H9 (cell line): ENCODE measurements around the gene BPIFB6. TPM values are rescaled to one million over a fixed set of nuclear protein-coding genes. Genes with fewer than 3 reads are reported as not detected.

Experiments used
- DNase-seq: peaks from one replicate; pipeline ENCODE4 v3.0.0-alpha.2; 2017
- H2AFZ ChIP-seq: one replicate; pipeline ENCODE4 v1.6.1; 2013; ENCODE audit warnings: mild to moderate bottlenecking, low read length, control low read depth, moderate library complexity
- H2AK5ac ChIP-seq: 2 replicates; pipeline ENCODE4 v1.6.1; 2013; ENCODE audit warnings: low read length, control low read depth, mixed read lengths; ENCODE audit not compliant: insufficient read length
- H2BK120ac ChIP-seq: one replicate; pipeline ENCODE4 v1.6.1; 2013; ENCODE audit warnings: low read depth, mild to moderate bottlenecking, low read length, control low read depth, inconsistent platforms; ENCODE audit not compliant: poor library complexity, severe bottlenecking
- H2BK12ac ChIP-seq: 2 replicates; pipeline ENCODE4 v1.6.1; 2013; ENCODE audit warnings: low read length, control low read depth, mixed read lengths, low read depth; ENCODE audit not compliant: insufficient read length
- H2BK15ac ChIP-seq: 2 replicates; pipeline ENCODE4 v1.6.1; 2013; ENCODE audit warnings: low read depth, low read length, control low read depth
- H2BK20ac ChIP-seq: one replicate; pipeline ENCODE4 v1.6.1; 2013; ENCODE audit warnings: low read depth, mild to moderate bottlenecking, low read length, control low read depth, inconsistent platforms; ENCODE audit not compliant: poor library complexity, severe bottlenecking
- H2BK5ac ChIP-seq: 2 replicates; pipeline ENCODE4 v1.6.1; 2013; ENCODE audit warnings: low read length, control low read depth, mixed read lengths; ENCODE audit not compliant: insufficient read length
- H3K14ac ChIP-seq: 2 replicates; pipeline ENCODE4 v1.6.1; 2013; ENCODE audit warnings: low read length, control low read depth; ENCODE audit not compliant: insufficient read depth
- H3K18ac ChIP-seq: 2 replicates; pipeline ENCODE4 v1.6.1; 2013; ENCODE audit warnings: low read depth, mild to moderate bottlenecking, mixed read lengths, low read length, control low read depth; ENCODE audit not compliant: insufficient read length
- H3K23ac ChIP-seq: 2 replicates; pipeline ENCODE4 v1.6.1; 2013; ENCODE audit warnings: low read length, control low read depth, mixed read lengths, low read depth; ENCODE audit not compliant: insufficient read length
- H3K23me2 ChIP-seq: 2 replicates; pipeline ENCODE4 v1.6.1; 2013; ENCODE audit warnings: low read depth, mild to moderate bottlenecking, mixed read lengths, low read length, control low read depth; ENCODE audit not compliant: insufficient read length, poor library complexity, severe bottlenecking
- H3K27ac ChIP-seq: 2 replicates; pipeline ENCODE4 v1.5.1; 2013; ENCODE audit warnings: low read length, control low read depth, mixed read lengths, low read depth; ENCODE audit not compliant: insufficient read length
- H3K27me3 ChIP-seq: 2 replicates; pipeline ENCODE4 v1.6.1; 2013; ENCODE audit warnings: low read length, control low read depth, inconsistent platforms; ENCODE audit not compliant: insufficient read depth
- H3K4ac ChIP-seq: 2 replicates; pipeline ENCODE4 v1.6.1; 2013; ENCODE audit warnings: low read depth, mild to moderate bottlenecking, control low read depth, inconsistent platforms, low read length, moderate library complexity
- H3K4me1 ChIP-seq: 2 replicates; pipeline ENCODE4 v1.6.1; 2013; ENCODE audit warnings: low read length, control low read depth, inconsistent platforms; ENCODE audit not compliant: insufficient read depth
- H3K4me2 ChIP-seq: 2 replicates; pipeline ENCODE4 v1.6.1; 2013; ENCODE audit warnings: low read length, control low read depth, mixed read lengths; ENCODE audit not compliant: insufficient read length, insufficient read depth
- H3K56ac ChIP-seq: 2 replicates; pipeline ENCODE4 v1.6.1; 2013; ENCODE audit warnings: low read depth, mild to moderate bottlenecking, mixed read lengths, low read length, control low read depth; ENCODE audit not compliant: insufficient read length
- H3K79me1 ChIP-seq: 2 replicates; pipeline ENCODE4 v1.6.1; 2013; ENCODE audit warnings: low read depth, mild to moderate bottlenecking, moderate library complexity, low read length, control low read depth, inconsistent platforms; ENCODE audit not compliant: insufficient read depth, poor library complexity, severe bottlenecking
- H3K79me2 ChIP-seq: 2 replicates; pipeline ENCODE4 v1.6.1; 2013; ENCODE audit warnings: low read length, control low read depth, inconsistent platforms; ENCODE audit not compliant: insufficient read depth
- H3K9ac ChIP-seq: 2 replicates; pipeline ENCODE4 v1.6.1; 2013; ENCODE audit warnings: low read length, control low read depth, mixed read lengths; ENCODE audit not compliant: insufficient read length; ENCODE audit errors: extremely low read depth
- H3K9me3 ChIP-seq: one replicate; pipeline ENCODE4 v1.6.1; 2013; ENCODE audit warnings: low read depth, low read length, inconsistent platforms; ENCODE audit not compliant: control insufficient read depth
- H3T11ph ChIP-seq: one replicate; pipeline ENCODE4 v1.6.1; 2013; ENCODE audit warnings: mild to moderate bottlenecking, low read length, control low read depth, inconsistent platforms
- H4K20me1 ChIP-seq: one replicate; pipeline ENCODE4 v1.6.1; 2013; ENCODE audit not compliant: control insufficient read depth, insufficient read length, insufficient read depth
- H4K5ac ChIP-seq: 2 replicates; pipeline ENCODE4 v1.6.1; 2013; ENCODE audit warnings: low read depth, mild to moderate bottlenecking, mixed read lengths, low read length, control low read depth; ENCODE audit not compliant: insufficient read length
- H4K8ac ChIP-seq: replicated peaks from 2 replicates; pipeline ENCODE4 v1.6.1; 2013; ENCODE audit warnings: low read length, control low read depth, mixed read lengths, low read depth; ENCODE audit not compliant: insufficient read length
- H4K91ac ChIP-seq: 2 replicates; pipeline ENCODE4 v1.6.1; 2013; ENCODE audit warnings: low read depth, mild to moderate bottlenecking, moderate library complexity, mixed read lengths, low read length, control low read depth; ENCODE audit not compliant: insufficient read length
- H3K27ac Mint-ChIP-seq, 3 experiments: 2 replicates in 2 of 3; 3 replicates in 1 of 3; pipeline ENCODE4 v1.8.0; 2020 to 2021; ENCODE audit warnings: mixed read lengths in 3 of 3, mild to moderate bottlenecking in 1 of 3, moderate library complexity in 1 of 3
- H3K27me3 Mint-ChIP-seq: 2 replicates; pipeline ENCODE4 v1.8.0; 2021; ENCODE audit warnings: low read depth, mild to moderate bottlenecking, moderate library complexity, mixed read lengths
- H3K36me3 Mint-ChIP-seq, 3 experiments: 2 replicates in 2 of 3; 3 replicates in 1 of 3; pipeline ENCODE4 v1.8.0; 2020 to 2021; ENCODE audit warnings: low read depth in 3 of 3, mixed read lengths in 3 of 3; ENCODE audit not compliant: insufficient read depth in 1 of 3
- H3K4me1 Mint-ChIP-seq, 2 experiments: 2 replicates each; pipeline ENCODE4 v1.8.0; 2020; ENCODE audit warnings: mixed read lengths in 2 of 2
- H3K4me3 Mint-ChIP-seq, 2 experiments: 2 replicates in 1 of 2; 3 replicates in 1 of 2; pipeline ENCODE4 v1.8.0; 2020 to 2021; ENCODE audit warnings: mild to moderate bottlenecking in 2 of 2, mixed read lengths in 2 of 2, moderate library complexity in 1 of 2
- H3K9me3 Mint-ChIP-seq, 2 experiments: 2 replicates in 1 of 2; 3 replicates in 1 of 2; pipeline ENCODE4 v1.8.0; 2020; ENCODE audit warnings: mild to moderate bottlenecking in 2 of 2, mixed read lengths in 2 of 2, moderate library complexity in 1 of 2
- WGBS: extraction: QIAGEN DNeasy Blood & Tissue Kit; methylation state at CpG from one replicate; pipeline ENCODE4 v1.1.7; 2013; ENCODE audit warnings: missing lambda C conversion rate, low lambda C conversion rate, mixed read lengths; ENCODE audit not compliant: insufficient read length; ENCODE audit errors: extremely low coverage; 5-methylcytosine and 5-hydroxymethylcytosine counted together
- total RNA-seq: library from RNA; stranded (reverse); gene quantifications from 2 replicates; pipeline ENCODE4 v1.2.1, GENCODE V29; 2021
- TF ChIP-seq, protein P1 (sequence below): fragments of 200-600 bp; sonication (generic); conservative IDR thresholded peaks from 3 replicates; pipeline ENCODE4 v1.8.0; 2021; ENCODE audit warnings: antibody characterized with exemption, mild to moderate bottlenecking

BPIFB6 gene
- total RNA-seq, 1 experiment from 2014 or later, result not detected

DNA sequence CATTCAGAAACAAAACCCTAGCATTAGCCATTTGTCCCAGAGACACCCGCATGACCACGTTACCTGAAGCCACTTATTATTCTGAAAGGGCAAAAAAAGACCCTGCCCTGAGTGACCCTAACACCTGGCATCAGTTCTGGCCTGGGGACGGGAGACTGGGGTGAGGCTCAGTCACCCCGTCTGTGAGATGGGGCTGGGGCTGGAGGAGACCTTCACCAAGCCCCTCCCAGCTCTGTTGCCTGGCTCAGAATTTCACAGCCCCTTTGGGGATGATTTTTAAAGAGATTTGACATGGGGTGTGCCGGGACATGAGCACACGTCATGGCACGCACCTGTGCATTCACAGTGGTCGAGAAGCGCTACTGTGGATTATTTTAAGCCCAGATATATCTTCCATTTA is 1.4 kb upstream of the BPIFB6 start:
- Histone ChIP-seq H3K9ac (no peak overlapping the region), H3K18ac (no peak overlapping the region), H3K79me2 (no peaks in the 10 kb centered on the region), H2BK120ac (no peak overlapping the region), H3K14ac (no peak overlapping the region), H3K4me1 (no peaks in the 10 kb centered on the region), H2AFZ (no peak overlapping the region), H3K27ac (no peak overlapping the region), H3K4me2 (no peak overlapping the region), H3T11ph (no peak overlapping the region), H3K27me3 (no peaks in the 10 kb centered on the region), H2BK20ac (no peak overlapping the region), H2BK12ac (no peak overlapping the region), H2AK5ac (no peak overlapping the region), H3K23me2 (no peaks in the 10 kb centered on the region), H2BK5ac (no peak overlapping the region), H4K20me1 (no peaks in the 10 kb centered on the region), H4K8ac (no peak overlapping the region), H3K23ac (no peak overlapping the region), H3K56ac (no peak overlapping the region), H4K91ac (no peak overlapping the region), H3K4ac (no peak overlapping the region), H3K9me3 (no peaks in the 10 kb centered on the region), H4K5ac (no peak overlapping the region), H3K79me1 (no peaks in the 10 kb centered on the region), H2BK15ac (no peak overlapping the region)
- Mint-ChIP-seq H3K4me1 (peaks cover 0 to 2% of the 10 kb centered on the region in 2 experiments; a peak in 1 of 4 replicates), H3K4me3 (no peak overlapping the region), H3K36me3 (no peaks in the 10 kb centered on the region), H3K9me3 (peaks cover 2 to 4% of the 10 kb centered on the region in 2 experiments; a peak in 2 of 5 replicates), H3K27me3 (peaks cover 17% of the 10 kb centered on the region), H3K27ac (no peak overlapping the region)
- WGBS, result no CpG with 5 or more reads among the region's 9 CpGs
- no peak for DNase-seq
- TF ChIP-seq, protein P1, sequence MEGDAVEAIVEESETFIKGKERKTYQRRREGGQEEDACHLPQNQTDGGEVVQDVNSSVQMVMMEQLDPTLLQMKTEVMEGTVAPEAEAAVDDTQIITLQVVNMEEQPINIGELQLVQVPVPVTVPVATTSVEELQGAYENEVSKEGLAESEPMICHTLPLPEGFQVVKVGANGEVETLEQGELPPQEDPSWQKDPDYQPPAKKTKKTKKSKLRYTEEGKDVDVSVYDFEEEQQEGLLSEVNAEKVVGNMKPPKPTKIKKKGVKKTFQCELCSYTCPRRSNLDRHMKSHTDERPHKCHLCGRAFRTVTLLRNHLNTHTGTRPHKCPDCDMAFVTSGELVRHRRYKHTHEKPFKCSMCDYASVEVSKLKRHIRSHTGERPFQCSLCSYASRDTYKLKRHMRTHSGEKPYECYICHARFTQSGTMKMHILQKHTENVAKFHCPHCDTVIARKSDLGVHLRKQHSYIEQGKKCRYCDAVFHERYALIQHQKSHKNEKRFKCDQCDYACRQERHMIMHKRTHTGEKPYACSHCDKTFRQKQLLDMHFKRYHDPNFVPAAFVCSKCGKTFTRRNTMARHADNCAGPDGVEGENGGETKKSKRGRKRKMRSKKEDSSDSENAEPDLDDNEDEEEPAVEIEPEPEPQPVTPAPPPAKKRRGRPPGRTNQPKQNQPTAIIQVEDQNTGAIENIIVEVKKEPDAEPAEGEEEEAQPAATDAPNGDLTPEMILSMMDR, result no peak
